GM19240 (cell line): Measurements from ENCODE around the gene STXBP2.

Experiments
- DNase-seq: peaks from one replicate; pipeline ENCODE4 v3.0.0; 2011; ENCODE audit warnings: low spot score; ENCODE audit not compliant: insufficient read length

STXBP2 gene

DNA sequence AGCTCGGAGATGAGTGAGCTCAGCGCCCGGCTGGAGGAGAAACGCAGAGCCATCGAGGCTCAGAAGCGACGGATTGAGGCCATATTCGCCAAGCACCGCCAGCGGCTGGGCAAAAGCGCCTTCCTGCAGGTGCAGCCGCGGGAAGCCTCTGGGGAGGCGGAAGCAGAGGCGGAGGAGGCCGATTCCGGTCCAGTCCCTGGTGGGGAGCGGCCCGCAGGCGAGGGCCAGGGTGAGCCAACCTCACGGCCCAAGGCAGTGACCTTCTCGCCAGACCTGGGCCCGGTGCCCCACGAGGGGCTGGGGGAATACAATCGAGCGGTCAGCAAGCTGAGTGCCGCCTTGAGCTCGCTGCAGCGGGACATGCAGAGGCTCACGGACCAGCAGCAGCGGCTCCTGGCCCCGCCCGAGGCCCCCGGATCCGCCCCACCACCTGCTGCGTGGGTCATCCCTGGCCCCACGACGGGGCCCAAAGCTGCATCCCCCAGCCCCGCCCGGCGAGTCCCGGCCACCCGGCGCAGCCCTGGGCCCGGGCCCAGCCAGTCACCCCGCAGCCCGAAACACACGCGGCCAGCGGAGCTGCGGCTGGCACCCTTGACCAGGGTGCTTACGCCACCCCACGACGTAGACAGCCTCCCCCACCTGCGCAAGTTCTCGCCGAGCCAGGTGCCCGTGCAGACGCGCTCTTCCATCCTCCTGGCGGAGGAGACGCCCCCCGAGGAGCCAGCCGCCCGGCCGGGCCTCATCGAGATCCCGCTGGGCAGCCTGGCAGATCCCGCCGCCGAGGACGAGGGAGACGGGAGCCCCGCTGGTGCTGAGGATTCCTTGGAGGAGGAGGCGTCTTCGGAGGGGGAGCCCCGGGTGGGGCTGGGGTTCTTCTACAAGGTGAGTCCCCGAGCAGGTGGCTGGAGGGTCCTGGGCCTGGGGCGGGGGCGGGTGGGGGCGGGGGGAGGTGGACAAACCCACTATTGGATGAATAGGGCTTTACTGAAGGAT, 24.3 kb upstream of the STXBP2 start:
- no peak for DNase-seq

DNA sequence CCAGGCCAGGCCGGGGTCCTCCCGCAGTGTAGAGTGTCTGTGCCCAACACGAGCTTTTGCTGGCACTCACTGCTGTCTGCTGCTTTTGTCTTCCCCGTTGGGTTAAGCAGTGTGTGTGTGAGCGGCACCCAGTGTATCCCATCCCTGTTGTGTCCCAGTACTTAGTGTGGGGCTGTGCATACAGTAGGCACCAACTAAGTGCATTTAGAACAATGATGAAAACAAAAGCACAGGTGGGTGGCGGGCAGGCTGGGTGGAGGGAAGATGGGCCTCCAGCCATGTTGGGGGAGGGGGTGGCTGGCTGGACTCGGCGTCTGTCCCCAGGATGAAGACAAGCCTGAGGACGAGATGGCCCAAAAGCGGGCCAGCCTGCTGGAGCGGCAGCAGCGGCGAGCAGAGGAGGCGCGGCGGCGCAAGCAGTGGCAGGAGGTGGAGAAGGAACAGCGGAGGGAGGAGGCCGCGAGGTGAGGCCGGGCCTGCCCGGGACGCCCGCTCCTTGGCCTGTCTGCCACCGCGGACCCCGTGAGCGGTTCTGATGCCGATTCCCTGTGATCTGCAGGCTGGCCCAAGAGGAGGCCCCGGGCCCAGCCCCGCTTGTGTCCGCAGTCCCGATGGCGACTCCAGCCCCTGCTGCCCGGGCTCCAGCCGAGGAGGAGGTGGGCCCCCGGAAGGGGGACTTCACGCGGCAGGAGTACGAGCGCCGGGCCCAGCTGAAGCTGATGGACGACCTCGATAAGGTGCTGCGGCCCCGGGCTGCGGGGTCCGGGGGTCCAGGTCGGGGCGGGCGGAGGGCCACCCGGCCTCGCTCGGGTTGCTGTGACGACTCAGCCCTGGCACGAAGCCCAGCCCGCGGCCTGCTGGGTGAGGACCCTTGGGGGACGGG, 21.8 kb upstream of the STXBP2 start:
- DNase-seq = no peak

DNA sequence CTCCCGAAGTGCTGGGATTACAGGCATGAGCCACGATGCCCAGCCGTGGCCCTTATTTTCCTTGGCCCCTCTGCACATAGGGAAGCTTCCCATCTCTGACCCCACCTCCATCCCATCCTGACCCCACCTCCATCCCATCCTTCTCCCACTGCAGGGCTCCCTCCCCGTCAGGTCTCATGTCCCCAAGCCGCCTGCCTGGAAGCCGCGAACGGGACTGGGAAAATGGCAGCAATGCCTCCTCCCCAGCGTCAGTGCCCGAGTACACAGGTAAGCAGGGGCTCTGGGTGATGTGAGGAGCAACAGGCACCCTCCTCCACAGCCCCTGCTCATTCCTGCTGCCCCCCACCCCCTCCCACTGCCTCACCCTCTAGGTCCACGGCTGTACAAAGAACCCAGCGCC, 19.7 kb upstream of the STXBP2 start:
- DNase-seq = no peak

DNA sequence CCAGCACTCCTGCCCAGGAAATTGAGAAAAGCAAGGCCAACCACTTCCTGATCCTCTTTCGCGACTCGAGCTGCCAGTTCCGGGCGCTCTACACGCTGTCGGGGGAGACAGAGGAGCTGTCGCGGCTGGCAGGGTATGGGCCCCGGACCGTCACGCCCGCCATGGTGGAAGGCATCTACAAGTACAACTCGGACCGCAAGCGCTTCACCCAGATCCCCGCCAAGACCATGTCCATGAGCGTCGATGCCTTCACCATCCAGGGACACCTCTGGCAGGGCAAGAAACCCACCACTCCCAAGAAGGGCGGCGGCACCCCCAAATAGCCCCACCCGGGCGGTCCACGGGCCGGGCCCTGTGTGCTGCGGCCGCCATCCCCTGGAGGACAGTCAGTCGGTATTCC, 19.2 kb upstream of the STXBP2 start:
- no peak for DNase-seq

DNA sequence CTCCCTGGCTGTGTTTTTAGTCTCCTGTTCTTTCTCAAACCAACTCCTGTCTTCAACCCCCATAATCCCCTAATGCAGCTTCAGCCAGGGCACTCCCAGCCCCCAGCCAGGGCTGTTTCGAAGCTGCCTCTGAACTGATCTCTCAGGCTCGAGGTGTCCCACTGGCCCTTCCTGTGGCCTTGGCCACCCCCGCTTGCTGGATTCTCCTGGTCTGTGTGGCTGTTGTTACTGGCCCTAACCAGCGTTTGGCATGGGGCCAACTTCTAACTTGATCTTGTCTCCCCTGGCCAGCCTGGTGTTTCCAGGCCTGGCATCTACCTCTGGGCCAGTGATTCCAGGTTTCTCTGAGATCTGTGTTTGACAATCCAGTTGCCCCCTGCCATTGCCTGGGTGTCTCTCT, 18.6 kb upstream of the STXBP2 start:
- no peak for DNase-seq

DNA sequence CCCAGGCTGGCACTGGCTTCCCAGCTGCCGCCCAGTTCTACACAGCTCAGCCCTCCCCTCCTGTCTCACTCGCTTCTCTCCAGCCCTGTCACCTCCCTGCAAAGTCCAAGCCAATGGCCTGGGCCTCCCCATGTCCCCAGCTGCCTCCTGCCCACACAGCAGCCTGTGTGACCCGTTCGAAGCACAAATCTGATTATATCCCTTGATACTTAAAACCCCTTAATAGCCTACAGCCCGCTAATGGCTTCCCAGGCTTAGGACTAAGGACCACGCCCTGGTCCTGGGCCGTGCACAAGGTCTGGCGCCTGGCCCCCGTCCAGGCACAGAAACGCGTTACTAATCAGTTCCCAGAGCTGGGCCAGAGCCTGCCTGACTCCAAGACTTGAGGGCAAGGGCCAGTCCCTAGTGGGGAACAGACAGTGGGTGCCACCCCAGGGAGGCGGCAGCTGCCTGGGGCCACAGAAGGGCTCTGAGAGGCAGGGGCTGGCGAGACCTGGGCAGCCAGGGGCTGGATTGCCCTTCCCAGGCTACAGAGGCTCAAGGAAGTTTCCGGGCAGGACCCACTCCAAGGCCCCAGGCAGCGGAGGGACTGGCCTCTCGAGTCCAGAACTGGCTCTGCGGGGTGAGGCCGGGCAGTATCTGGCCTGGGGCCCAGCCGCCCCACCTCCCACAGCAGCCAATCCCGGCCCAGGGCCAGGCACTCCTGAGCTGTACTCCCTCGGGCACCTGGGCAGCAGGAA, 18.0 kb upstream of the STXBP2 start:
- no peak for DNase-seq

DNA sequence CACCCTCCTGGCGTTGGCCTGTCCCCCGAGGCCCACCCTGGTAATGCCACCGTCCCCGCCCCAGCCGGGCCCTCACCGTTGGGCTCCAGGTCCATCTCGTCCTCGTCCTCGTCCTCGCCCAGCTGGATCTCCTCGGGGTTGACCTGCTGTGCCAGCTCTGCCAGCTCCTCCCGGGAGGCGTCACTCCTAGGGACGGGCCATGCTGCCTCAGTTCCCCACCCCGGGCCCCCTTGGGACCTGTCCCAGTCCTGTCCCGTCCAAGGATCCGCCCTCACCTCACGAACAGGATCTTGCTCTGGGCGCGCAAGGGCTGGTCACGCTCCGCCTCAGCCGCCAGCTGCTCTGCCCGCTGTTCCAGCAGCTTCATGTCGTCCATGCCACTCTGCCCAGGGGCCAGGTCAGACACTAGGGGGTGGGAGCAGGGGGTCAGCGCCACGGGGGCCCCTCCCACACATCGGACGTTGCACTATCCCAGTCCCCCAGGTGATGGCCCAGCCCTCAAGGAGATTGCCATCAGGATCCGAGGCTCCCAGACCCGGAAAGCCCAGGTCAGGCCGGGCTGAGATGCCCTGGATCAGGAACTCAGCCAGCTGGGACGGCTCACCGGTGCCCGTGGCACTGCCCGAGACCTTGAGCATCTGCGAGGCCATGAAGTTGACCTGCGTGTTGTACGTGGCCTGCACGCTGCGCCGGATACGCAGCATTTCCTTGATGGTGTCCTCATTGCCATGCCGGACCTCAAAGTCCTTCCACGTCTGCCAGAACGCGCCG, 17.1 kb upstream of the STXBP2 start:
- DNase-seq = no peak

DNA sequence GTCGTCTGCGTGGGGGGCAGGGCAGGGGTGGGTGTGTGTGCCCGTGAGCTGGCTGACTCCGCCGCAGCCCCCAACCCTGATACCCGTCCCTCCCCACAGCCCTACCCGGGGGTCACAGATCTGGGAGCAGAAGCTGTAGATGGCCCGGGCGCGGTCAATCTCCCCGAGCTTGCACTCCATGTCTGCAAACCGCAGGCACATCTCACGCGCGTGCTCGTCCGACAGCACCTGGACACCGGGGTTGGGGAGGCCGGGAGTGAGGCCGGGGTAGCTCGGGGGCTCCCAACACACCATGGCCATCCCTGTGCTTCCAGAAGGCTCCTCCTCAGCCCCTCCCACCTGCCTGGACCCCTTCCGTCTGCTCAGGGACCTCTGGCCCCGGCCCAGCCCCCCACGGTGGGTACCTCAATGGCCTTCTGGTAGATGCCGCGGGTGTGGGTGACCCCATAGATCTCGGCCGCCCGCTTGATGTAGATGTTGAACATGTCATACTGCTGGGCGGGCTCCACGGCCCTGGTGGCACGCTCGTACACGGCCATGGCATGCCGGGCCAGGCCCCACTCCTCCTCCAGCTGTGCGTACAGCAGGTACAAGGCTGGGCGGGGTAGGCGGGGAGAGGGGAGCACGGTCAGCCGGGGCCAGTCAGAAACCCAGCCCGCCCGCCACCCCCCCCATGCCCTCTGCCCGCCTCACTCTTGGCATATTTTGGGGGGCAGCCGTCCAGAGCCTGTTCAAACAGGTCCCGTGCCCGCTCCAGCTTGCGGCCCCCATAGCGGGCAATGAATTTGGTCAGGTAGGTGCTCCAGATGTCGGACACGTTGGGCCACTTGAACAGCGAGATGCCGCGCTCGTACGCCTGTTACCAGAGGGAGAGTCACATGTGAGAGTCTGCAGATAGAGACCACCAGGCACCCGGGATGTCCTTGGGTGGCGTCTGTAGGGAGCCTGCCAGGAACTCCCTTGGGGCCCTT, 16.2 kb upstream of the STXBP2 start:
- no peak for DNase-seq

DNA sequence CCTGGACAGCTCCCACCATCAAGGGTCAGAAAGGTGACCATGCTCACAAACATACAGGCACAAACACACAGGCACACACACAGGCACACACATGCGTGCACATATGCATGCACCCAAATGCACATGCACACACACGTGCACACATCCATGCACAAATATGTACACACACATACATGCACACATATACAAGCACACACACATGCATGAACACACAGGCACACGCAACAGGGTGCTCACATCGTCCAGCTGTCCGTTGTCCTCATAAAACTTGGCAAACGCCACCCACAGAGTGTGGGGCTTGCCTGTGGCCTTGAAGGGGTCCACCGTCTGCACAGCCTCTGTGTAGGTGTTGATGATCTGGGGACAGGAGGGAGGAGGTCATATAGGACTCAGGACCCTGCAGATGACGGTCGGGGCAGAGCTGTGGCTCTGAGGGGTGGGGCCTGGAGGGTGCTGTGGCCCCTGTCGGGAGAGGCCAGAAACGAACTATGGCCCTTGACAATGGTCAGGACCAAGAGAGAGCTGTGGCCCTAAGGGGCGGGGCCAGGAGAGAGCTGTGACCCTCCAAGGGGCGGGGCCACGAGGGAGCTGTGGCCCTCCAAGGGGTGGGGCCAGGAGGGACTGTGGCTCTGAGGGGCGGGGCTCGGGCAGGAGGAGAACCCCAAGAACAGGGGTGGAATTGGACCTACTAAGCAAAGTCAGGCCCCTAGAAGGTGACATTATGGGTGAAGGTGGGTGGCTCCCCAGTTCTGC, 13.8 kb upstream of the STXBP2 start:
- no peak for DNase-seq

DNA sequence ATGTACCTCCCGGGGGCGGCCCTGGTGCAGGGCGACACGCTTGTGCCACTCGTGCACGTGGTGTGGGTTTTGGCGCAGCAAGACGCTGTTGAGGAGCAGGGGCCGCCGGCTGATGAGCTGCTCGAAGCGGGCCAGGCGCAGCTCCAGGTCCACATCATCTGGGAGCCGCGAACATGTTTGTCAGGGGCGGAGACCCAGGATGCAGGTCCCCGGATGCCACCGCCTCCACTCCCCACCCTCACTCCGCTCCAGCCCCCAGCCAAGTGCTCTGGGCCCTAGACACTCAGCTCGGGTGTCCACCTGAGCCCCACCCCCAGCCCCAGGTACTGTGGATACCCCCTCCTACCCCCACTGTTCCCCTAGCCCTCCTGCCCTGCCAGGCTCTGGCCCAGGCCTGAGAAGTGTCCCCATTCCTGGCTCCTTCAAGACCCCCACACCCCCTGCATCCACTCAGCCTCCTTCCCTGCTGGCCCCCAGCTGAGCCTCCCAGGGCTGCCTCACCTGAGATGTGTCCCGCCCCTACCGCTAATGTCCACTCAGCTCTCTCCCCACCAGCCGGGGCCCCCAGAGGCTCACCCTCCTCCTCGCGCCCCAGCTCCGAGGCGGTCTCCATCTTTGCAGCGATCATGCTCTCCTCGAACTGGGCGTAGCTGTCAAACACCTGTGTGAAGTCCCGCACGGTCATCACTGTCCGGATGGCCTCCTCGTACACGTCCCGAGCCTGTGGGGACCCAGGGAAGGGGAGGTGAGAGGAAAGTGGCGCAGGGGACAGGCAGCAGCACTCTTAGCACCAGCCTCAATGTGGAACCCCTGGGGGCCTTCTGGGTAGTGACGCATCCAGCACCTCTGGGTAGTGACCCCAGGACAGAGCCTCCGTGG, 12.9 kb upstream of the STXBP2 start:
- no peak for DNase-seq

DNA sequence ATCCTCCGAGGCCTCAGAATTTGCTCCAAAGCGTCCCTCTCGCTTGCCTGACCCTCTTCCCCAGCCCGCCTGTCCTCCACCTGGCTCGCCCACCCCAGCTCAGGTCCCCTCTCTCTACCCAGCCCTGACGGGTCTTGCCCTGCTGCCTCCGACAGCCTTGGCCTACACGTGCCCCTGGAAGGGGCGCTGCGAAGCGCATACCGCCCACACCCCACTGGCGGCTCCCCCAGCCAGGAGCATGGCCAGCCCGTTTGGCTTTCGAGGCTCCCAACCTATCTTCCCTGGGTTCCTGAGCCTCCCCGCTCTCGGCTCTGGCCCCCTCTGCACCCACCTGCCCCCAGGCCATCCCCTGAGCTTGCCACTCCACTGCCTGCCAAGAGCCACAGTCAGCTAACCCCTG, 12.1 kb upstream of the STXBP2 start:
- no peak for DNase-seq

DNA sequence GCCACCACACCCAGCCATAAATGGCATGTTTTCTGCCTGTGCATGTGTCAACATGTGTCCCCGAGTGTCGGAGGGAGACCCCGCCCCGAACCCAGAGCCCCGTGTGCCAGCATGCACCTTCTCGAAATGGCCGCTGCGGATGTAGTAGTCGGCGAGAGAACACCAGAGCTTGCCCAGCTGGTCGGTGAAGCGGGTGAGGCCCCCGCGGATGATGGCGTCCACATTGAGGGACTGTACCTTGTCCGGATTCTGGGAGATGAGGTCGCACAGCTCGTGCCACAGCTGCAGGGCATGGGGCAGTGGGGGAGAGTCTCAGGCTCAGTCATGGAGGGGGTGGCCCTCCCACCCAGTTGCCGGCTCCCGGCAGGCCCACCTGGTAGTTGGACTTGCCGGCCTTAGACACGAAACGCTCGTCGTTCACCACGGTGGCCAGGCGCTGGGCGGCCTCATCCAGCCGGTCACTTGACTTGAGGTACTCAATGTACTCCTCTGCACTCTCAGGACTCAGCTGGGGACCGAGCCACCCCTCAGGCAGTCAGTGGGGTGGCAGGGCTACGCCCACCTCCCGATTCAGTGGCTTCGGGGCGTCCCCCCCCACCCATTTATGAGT, 11.0 kb upstream of the STXBP2 start:
- DNase-seq = no peak

DNA sequence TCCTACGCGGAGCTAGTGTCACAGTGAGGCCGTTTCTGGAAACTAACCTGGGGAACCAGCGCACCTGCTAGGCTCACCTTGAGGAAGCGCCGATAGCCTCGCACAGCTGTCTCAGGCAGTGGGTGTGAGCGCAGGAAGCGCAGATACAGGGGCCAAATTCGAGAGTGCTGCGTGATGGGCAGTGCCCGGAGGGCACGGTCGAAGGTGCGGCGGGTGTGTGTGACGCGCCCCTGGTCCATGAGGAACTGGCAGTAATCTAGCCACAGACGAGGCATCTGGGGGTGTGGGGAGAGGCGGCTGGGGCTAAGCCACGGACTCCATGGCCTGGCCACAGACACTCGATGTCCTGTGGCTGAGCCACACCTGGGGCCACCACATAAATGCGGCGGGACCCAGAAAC, 9.7 kb upstream of the STXBP2 start:
- no peak for DNase-seq

DNA sequence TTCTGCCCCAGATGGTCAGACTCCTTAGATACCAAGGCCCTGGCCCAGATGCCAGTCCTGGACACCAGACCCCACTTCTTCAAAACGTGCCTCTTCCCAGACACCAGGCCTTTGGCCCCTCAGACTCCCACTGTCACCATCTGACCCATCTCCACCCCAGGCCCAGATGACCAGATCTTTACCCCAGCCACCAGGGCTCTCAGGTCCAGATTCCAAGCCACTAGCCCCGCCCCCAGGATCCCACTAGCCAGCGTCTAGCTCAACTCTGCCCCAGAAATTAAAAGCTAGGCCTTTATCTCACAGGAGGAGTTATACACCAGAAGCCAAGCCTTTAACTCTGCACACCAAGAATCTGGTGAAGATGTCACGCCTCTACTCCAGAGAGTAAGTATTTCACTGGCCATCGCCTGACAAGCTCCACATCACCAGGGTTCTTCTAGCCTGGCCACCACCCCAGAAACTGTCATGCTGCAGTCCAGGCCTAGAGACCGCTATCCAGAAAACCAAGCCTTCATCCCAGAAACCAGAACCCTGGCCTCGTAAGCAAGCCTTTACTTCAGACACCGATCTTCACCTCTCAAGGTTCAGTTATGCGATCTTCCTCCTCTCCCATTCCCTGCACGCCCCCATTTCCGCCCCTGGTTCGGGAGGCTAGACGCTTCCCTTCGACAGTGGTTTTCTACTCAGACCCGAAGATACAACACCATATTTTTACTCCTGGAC, 8.2 kb upstream of the STXBP2 start:
- DNase-seq = no peak

DNA sequence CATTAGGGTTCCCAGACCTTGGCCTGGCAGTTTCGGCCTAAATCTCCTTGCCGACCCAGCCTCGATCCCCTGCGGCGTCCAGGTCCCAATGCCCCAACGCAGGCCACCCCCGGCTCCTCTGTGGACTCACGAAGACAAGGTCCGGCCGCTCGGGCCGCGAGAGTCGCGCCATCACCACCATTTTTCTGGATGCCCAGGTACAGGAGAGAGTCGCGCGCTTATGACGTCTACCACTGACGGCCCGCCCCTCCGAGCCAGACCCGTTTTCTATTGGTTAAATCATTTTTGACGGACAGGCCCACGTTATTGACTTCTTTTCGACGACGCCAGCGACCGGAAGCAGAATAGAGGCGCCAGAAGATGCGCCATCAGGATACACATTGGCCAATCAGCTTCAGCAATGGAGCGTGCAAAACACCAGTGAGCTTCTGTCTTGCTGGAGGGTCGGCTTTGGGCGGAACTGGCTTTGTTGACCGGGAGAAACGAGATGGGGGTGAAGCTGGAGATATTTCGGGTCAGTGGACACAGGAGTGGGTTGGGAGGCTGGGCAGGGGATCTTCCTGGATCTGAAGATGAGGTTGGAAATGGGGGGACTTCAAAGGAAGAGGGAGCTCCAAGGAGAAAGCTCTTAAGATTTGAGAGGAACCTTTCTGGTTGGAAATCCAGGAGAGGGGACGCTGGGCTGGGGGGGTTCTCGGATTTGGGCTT, 7.4 kb upstream of the STXBP2 start, which contains the start of the genes PET100 and XAB2:
PET100 (plus strand) TSS at position 447 of the 708 bp plus-strand sequence; CDS start at position 488, 41 bp downstream.
XAB2 (minus strand) TSS at position 199 of the 708 bp plus-strand sequence; CDS start at position 181, 18 bp downstream.
- DNase-seq = peak; percentile 100

DNA sequence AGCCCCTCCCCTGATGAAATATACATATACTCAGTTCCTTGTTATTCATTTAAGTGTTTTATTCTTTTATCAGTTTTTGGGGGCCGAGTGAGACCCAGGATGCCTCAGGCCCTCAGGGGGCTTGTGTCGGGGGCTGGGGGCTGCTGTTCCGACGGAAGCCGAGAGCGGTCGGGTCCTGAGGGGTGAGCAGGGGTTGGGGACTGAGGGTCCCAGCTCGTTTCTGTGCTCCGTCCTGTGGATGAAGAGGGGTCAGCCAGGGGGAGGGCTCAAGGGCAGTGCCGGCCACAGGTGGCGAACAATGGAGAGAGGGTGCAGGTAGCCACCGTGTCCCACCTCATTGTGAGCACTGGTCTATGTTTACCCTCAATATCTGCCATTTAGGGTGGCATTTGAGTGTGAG, 5.3 kb upstream of the STXBP2 start:
- DNase-seq = no peak
